ENCODE data around the gene EPN2. TPM values are rescaled to one million over a fixed set of nuclear protein-coding genes. Genes with fewer than 3 reads are reported as not detected.
"Not testable (repeated sequence)": the region's sequence is repeated elsewhere in the genome, so short reads cannot be mapped to it uniquely, and the experiment has no call there.

Gene EPN2
- polyA plus RNA-seq, 10 donors = 23.0 to 33.8 (median 27.6) TPM

GRCh38 chr17:19264268-19264667 is 27.1 kb downstream of the EPN2 start:
- no peak for DNase-seq

GRCh38 chr17:19264681-19265080 is 27.5 kb downstream of the EPN2 start:
- DNase-seq = no peak

DNA sequence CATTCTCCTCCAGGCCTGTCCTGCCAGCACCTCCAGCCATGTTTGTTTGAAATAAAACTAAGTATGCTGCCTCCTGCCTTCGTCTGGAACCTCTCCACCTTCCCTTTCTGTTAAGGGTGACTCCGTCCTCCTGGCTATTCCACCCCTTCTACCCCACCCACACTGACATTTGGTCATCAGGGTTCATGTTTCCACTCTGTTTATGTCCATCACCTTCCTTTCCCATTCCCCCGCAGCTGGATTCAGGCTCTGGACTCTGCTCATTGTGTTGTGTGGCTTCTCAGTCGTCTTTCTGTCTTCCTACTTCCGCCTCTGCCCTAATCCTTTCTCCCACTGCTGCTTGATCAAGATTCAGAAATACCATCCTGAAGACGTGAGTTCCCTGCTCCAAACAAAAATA is 28.6 kb downstream of the EPN2 start:
- no peak for DNase-seq

GRCh38 chr17:19268611-19269010 is 31.4 kb downstream of the EPN2 start:
- no peak for DNase-seq

GRCh38 chr17:19269106-19269505 is 31.9 kb downstream of the EPN2 start:
- no peak for DNase-seq

DNA sequence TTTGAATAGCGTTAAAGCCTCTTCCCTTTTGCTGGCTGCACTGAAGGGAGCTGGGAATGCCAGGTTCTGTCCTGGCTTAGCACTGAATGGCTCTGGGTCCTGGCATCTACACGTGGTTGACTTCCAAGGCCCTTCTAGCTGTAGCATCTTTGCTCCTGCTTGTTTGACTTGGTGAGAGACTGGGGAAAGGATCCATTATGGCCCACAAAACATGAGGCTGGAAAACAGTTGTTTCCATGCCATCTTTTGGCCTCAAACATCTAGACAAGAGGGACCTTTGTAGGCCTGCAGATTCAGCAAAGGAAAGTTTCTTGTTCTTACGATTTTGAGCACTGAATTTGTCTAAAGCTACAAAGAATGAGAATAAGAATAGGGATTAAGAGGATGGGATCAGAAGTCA is 32.5 kb downstream of the EPN2 start:
- DNase-seq = no peak

GRCh38 chr17:19270347-19270703 is 33.2 kb downstream of the EPN2 start:
- no peak for DNase-seq

GRCh38 chr17:19270704-19271611 is 33.8 kb downstream of the EPN2 start:
- no peak for DNase-seq

- DNase-seq = no peak
These were observed 34.7 kb downstream of the EPN2 start for GRCh38 chr17:19271780-19272357.

DNA sequence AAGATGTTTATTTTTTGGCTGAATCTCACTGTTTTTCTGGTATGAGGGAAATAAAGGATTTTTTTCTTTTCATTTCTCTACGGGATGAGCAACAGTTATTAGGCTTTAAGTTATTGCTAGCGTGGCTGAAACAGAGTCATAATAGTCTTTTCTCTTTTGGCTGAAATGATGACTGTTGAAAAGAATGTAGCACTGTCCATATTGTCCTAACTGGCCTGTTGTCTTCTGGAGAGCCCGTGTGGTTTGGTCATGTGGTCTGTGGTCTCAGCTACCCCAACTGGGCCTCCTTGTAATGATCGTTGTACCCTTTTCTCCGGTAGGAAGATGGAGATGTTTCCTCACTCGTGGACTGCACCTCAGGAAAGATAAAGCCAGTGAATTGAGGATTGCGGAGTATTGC is 36.6 kb downstream of the EPN2 start:
- no peak for DNase-seq

GRCh38 chr17:19274893-19275292 is 37.7 kb downstream of the EPN2 start:
- DNase-seq = no peak

- no peak for DNase-seq
These were observed 38.4 kb downstream of the EPN2 start for GRCh38 chr17:19275457-19276127.

- not testable (repeated sequence) for DNase-seq
These were observed 41.1 kb downstream of the EPN2 start for GRCh38 chr17:19278284-19278683.

DNA sequence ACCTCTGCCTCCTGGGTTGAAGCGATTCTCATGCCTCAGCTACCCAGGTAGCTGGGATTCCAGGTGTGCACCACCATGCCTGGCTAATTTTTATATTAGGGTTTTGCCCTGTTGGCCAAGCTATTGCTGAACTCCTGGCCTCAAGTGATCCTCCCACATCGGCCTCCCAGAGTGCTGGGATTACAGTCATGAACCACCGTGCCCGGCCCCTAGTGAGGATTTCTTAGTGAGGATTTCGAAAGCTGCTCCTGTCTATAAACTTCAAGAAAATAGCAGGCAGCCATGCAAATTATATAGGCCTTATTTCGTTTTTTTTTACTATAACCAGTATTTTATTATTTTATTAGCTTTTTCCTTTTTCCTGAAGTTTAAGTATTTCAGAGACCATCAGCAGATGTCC is 41.6 kb downstream of the EPN2 start:
- DNase-seq = no peak

DNA sequence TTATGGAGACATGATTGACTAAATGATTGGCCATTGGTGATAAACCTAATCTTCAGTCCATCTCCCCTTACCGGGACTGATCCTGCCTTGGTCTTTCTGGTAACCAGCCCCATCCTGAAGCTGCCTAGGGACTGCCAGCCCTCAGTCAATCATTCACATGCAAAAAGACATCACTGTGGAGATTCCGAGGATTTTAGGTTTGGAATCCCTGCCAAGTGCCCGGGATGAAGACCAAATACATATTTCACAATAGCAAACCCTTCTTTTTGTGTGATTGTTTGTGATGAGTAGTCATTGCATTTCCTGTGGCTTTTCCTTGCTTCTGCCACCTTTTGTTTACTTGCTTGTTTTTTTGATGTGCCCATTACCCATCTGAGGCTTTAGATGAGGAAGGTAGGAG is 44.0 kb downstream of the EPN2 start:
- no peak for DNase-seq

GRCh38 chr17:19284005-19284959 is 47.1 kb downstream of the EPN2 start:
- DNase-seq = no peak

DNA sequence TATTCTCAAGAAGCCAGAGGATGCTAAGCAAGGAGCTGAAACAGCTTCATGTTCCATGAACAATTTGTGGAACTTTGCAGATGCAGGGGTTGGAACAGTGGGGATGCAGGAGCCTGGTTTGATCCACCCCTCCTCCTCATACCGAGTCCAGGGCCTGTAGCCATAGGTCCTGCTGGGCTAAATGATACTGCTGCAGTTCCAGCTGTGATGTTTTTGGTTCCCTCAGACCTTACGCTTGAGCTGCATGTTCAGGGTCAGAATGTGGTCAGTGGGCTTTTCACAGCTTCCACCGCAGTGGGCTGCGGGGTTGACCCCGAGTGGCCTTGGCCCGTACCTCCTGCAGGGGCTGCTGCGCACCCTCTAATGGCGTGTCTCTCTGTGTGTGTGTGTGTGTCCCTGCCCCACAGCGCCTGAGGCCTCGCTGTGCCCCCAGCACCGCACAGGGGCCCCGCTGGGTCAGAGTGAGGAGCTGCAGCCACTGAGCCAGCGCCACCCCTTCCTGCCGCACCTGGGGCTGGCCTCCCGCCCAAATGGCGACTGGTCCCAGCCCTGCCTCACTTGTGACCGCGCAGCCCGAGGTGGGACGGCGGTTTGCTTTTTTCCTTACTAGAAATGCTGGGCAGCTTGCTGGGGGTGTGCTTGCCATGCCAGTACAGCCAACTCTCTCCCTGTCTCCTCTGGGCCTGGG is 48.2 kb downstream of the EPN2 start:
- DNase-seq = no peak

DNA sequence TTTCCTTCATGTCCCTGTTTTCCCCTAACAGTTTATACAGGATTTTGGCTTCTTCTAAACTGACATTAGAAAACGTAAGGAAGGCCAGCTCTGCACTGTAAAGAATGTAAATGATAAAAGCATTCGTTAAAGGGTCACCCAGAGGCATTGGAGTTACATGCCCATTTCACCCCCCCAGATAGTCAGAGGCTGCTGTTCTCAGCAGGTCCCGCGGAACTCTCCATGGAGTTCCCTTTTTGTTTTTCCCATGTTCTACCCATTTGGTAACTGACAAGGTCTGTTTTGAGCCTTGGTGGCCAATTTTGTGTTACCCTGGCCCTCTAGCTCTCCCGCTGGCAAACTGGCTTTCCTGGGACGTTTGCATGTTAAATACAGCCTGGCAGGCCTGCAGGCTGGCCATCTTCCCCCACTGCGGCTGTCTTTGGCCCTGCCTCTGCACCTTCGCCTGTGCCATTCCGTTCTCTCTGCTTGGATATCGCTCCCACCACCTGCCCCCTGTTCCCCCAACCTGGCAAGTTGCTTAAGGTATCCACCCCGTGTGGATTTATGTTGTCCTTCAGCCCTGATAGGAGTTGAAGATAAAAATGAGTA is 49.7 kb downstream of the EPN2 start:
- DNase-seq = no peak

DNA sequence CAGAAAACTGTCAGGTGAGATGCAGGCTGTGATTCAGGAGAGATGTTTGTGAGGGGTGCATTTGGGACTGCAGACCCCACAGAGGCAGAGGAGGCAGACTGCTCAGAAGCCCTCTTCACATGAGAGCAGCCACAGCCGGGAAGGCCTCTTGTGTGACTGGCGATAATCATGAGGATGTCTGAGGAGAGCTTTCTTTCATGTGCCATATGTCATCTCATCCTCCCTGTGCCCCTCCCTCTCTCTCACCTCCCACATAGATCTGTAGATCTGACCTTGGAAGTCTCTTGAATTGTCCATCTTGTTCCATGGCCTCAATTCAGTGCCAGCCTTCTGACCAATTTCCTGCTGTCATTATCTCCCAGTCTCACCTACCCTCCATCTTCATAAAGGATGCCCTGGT is 50.5 kb downstream of the EPN2 start:
- DNase-seq = no peak

DNA sequence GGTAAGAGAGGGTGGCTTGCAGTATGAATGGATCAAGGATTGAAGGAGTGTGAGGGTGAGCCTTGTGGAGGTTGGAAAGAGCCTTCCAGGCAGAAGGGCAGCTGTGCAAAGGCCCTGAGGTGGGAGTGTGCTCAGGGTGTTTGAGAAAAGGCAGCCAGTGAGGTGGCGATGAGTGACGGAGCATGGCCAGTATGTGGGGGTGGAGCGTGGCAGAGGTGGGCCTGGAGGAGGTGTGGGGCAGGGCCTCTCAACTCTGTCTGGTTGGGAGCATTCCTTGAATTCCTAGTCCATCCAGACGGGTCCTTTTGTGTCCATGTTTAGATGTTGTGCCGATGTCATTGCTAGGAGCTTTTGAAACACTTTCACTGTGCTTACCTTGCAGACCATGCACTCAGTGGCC is 51.3 kb downstream of the EPN2 start:
- no peak for DNase-seq

All from muscle of back (tissue), 11 donors.